ENCODE results near the gene UNC119B. TPM values are rescaled to one million over a fixed set of nuclear protein-coding genes. Genes with fewer than 3 reads are reported as not detected.

UNC119B gene
- total and polyA plus RNA-seq, 2 of the 4 experiments (the other 2 are of a cell fraction), result 8.4 to 21.6 TPM

- Histone ChIP-seq H3K27ac (ENCODE audit: insufficient read depth, low read length) (no peak overlapping the region), H2AFZ (replicated peaks; ENCODE audit: low read length, poor library complexity) (no peak overlapping the region), H4K20me1 (ENCODE audit: insufficient read depth, low read length) (no peaks in the 10 kb centered on the region), H3K9ac (ENCODE audit: low read depth, low read length) (no peak overlapping the region), H3K27me3 (ENCODE audit: control insufficient read depth, insufficient read depth, low read length) (peaks cover 6% of the 10 kb centered on the region; the same call in 1 of the 2 replicates), H3K9me3 (ENCODE audit: control insufficient read depth, insufficient read depth, low read length) (peaks cover 3% of the 10 kb centered on the region; the same call in 1 of the 2 replicates), H2BK15ac (ENCODE audit: low read depth, low read length) (no peak overlapping the region), H3K4me3 (ENCODE audit: insufficient read depth, low read depth, low read length) (no peak overlapping the region), H3K23ac (ENCODE audit: low read depth, low read length) (no peak overlapping the region), H3K36me3 (ENCODE audit: control insufficient read depth, insufficient read depth, low read length) (no peaks in the 10 kb centered on the region), H2BK120ac (ENCODE audit: low read depth, low read length) (no peak overlapping the region), H4K5ac (ENCODE audit: low read depth, low read length) (no peak overlapping the region), H3K18ac (ENCODE audit: low read depth, low read length) (no peak overlapping the region), H3K56ac (ENCODE audit: extremely low read depth, insufficient read depth, low read length) (no peak overlapping the region), H3K79me1 (ENCODE audit: low read depth in 1 of 2, low read length in 2 of 2) (no peaks in the 10 kb centered on the region), H2AK5ac (ENCODE audit: low read depth, low read length) (no peak overlapping the region), H2BK20ac (ENCODE audit: low read depth, low read length) (no peak overlapping the region), H4K8ac (ENCODE audit: low read depth in 2 of 2, low read length in 2 of 2) (no peak overlapping the region), H3K14ac (replicated peaks; ENCODE audit: low read depth, low read length) (no peak overlapping the region), H3K4ac (ENCODE audit: low read depth, low read length) (no peak overlapping the region), H3K4me1 (ENCODE audit: control insufficient read depth, insufficient read depth, low read length) (no peaks in the 10 kb centered on the region), H3K9me1 (ENCODE audit: insufficient read depth, low read length) (no peaks in the 10 kb centered on the region), H2AK9ac (replicated peaks; ENCODE audit: low read depth, low read length, poor library complexity) (no peak overlapping the region), H4K91ac (ENCODE audit: insufficient read depth, low read depth, low read length) (no peak overlapping the region), H3K4me2 (ENCODE audit: low read depth, low read length) (no peak overlapping the region), H2BK5ac (ENCODE audit: low read depth, low read length, poor library complexity, severe bottlenecking) (no peak overlapping the region)
- dilution Hi-C loops (cut with HindIII; ENCODE audit: low sequenced_read_pairs, unreplicated experiment) (no loop called here), in situ Hi-C loops (cut with MboI; ENCODE audit: low sequenced_read_pairs) (no loop called here), intact Hi-C loops (cut with micrococcal nuclease) (no loop called here)
- ChIA-PET CTCF (interaction anchor here (0.6 kb wide), 1 partner anchor 35 kb away, joined by 8 read pairs; no protein-coding TSS in a partner anchor), POLR2A (ENCODE audit: unreplicated experiment) (no interaction called here)
- no peak for DNase-seq
- no peak for ATAC-seq (ENCODE audit: low read depth)
- no peak for TF ChIP-seq NFE2L2 (IDR thresholded peaks at IDR 0.05; ENCODE audit: low read depth, low read length)
- TF ChIP-seq RAD21 (IDR thresholded peaks at IDR 0.05; ENCODE audit: low read length), result no peak
- TF ChIP-seq RCOR1 (IDR thresholded peaks at IDR 0.05; ENCODE audit: insufficient replicate concordance, low read length), result no peak
- TF ChIP-seq MAFK (IDR thresholded peaks at IDR 0.05; ENCODE audit: low read depth, low read length), result no peak
- TF ChIP-seq CHD1 (IDR thresholded peaks at IDR 0.05; ENCODE audit: low read depth, low read length), result no peak
- TF ChIP-seq CTCF (conservative IDR thresholded peaks at IDR 0.05; ENCODE audit: low read depth, low read length), result no peak
- TF ChIP-seq SMC3 (IDR thresholded peaks at IDR 0.05; ENCODE audit: low read depth, low read length), result no peak
- no peak for TF ChIP-seq ELK1 (IDR thresholded peaks at IDR 0.05; ENCODE audit: borderline replicate concordance, low read depth, low read length)
- no peak for TF ChIP-seq RFX5 (IDR thresholded peaks at IDR 0.05; ENCODE audit: low read depth, low read length)
- no peak for TF ChIP-seq USF2 (IDR thresholded peaks at IDR 0.05; ENCODE audit: low read depth, low read length)
- TF ChIP-seq POLR2A (IDR thresholded peaks at IDR 0.05; ENCODE audit: low read depth, low read length), result no peak
- no TSS peak for BruUV-seq (replicated peaks)
- WGBS, 2 experiments (ENCODE audit: extremely low coverage in 2 of 2, insufficient read length in 1 of 2), result 86% methylated on average over 1 of the region's 5 CpGs; no CpG with 5 or more reads in 1 of the 2 experiments
Observed at GRCh38 chr12:120750806-120751205, 40.5 kb downstream of the UNC119B start.

All from IMR-90 (cell line).